ENCODE data around the gene GPC6.

DNA sequence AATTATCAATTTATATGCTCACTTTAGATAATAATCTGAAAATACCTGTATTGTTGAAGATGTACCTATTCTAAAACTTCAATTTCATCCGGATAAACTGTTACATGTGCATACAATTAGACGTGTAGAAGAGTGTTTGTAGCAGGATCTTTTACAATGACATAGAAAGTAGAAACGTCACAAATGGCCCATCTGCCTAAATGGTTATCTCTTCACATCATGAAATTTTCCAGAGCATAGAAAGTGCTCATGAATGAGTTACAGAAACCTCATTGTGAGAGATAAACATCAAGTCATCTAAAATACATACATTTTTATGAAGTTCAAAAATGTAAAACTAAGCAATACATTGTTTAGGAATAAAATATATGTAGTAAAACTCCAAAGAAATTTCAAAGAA lies 607.4 kb downstream of the GPC6 start:
- no peak for TF ChIP-seq POLR2AphosphoS5 (IDR thresholded peaks at IDR 0.05)
- TF ChIP-seq, protein P1, sequence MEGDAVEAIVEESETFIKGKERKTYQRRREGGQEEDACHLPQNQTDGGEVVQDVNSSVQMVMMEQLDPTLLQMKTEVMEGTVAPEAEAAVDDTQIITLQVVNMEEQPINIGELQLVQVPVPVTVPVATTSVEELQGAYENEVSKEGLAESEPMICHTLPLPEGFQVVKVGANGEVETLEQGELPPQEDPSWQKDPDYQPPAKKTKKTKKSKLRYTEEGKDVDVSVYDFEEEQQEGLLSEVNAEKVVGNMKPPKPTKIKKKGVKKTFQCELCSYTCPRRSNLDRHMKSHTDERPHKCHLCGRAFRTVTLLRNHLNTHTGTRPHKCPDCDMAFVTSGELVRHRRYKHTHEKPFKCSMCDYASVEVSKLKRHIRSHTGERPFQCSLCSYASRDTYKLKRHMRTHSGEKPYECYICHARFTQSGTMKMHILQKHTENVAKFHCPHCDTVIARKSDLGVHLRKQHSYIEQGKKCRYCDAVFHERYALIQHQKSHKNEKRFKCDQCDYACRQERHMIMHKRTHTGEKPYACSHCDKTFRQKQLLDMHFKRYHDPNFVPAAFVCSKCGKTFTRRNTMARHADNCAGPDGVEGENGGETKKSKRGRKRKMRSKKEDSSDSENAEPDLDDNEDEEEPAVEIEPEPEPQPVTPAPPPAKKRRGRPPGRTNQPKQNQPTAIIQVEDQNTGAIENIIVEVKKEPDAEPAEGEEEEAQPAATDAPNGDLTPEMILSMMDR (IDR thresholded peaks at IDR 0.05 in 8 of 11, conservative IDR thresholded peaks at IDR 0.05 in 3 of 11): no peak
- no peak for TF ChIP-seq POLR2A (IDR thresholded peaks at IDR 0.05)
